DOHH2 (cell line): ENCODE measurements around the gene MAGI1.

Experiments
- H3F3A ChIP-seq: fragments of 200-600 bp; sonication (generic), shearing (Covaris generic); 2 replicates; pipeline ENCODE4 v1.6.0; 2016; ENCODE audit warnings: antibody characterized with exemption, mild to moderate bottlenecking; ENCODE audit not compliant: control insufficient read depth, insufficient read depth
- H3K27ac ChIP-seq: fragments of 200-600 bp; sonication (generic); 2 replicates; pipeline ENCODE4 v1.5.1; 2014; ENCODE audit warnings: low read depth, mild to moderate bottlenecking, low read length, moderate library complexity
- H3K27me3 ChIP-seq: fragments of 200-600 bp; sonication (generic); 2 replicates; pipeline ENCODE4 v1.6.1; 2014; ENCODE audit warnings: mild to moderate bottlenecking, low read length, mixed read lengths; ENCODE audit not compliant: control insufficient read depth
- H3K36me3 ChIP-seq: fragments of 200-600 bp; sonication (generic); 2 replicates; pipeline ENCODE4 v1.6.1; 2014; ENCODE audit warnings: mild to moderate bottlenecking, low read length, moderate library complexity, mixed read lengths; ENCODE audit not compliant: control insufficient read depth
- H3K4me1 ChIP-seq: fragments of 200-600 bp; sonication (generic); 2 replicates; pipeline ENCODE4 v1.6.1; 2014; ENCODE audit warnings: mild to moderate bottlenecking, low read length, mixed read lengths; ENCODE audit not compliant: control insufficient read depth
- H3K4me2 ChIP-seq: fragments of 200-600 bp; sonication (generic); 2 replicates; pipeline ENCODE4 v1.6.0; 2014; ENCODE audit warnings: mild to moderate bottlenecking, low read length, moderate library complexity
- H3K4me3 ChIP-seq: fragments of 200-600 bp; sonication (generic); 2 replicates; pipeline ENCODE4 v1.5.1; 2014; ENCODE audit warnings: mild to moderate bottlenecking, low read length, mixed read lengths
- H3K79me2 ChIP-seq: fragments of 200-600 bp; sonication (generic); 2 replicates; pipeline ENCODE4 v1.6.1; 2014; ENCODE audit warnings: mild to moderate bottlenecking, low read length, mixed read lengths; ENCODE audit not compliant: control insufficient read depth
- H3K9me2 ChIP-seq: fragments of 200-600 bp; sonication (generic); replicated peaks from 2 replicates; pipeline ENCODE4 v1.6.1; 2014; ENCODE audit warnings: mild to moderate bottlenecking, low read length, mixed read lengths; ENCODE audit not compliant: control insufficient read depth
- H3K9me3 ChIP-seq: fragments of 200-600 bp; sonication (generic); 2 replicates; pipeline ENCODE4 v1.6.1; 2014; ENCODE audit warnings: antibody characterized with exemption, low read length, mixed read lengths; ENCODE audit not compliant: control insufficient read depth, insufficient read depth
- H4K20me1 ChIP-seq: fragments of 200-600 bp; sonication (generic); 2 replicates; pipeline ENCODE4 v1.6.0; 2014; ENCODE audit warnings: low read depth, mild to moderate bottlenecking, antibody characterized with exemption, low read length, moderate library complexity; ENCODE audit not compliant: control insufficient read depth, insufficient read depth
- CTCF ChIP-seq: fragments of 200-600 bp; sonication (generic); IDR thresholded peaks from one replicate; pipeline ENCODE4 v1.5.1; 2014; ENCODE audit warnings: antibody characterized with exemption, mild to moderate bottlenecking, low read depth, low read length; ENCODE audit not compliant: poor library complexity, severe bottlenecking
- EZH2phosphoT487 ChIP-seq: fragments of 200-600 bp; sonication (generic); IDR thresholded peaks from 2 replicates; pipeline ENCODE4 v1.6.1; 2017; ENCODE audit warnings: borderline replicate concordance, mild to moderate bottlenecking, antibody characterized with exemption, low read length, moderate library complexity, mixed read lengths

MAGI1 gene

GRCh38 chr3:65971293-65972252 lies 67.1 kb downstream of the MAGI1 start:
- Histone ChIP-seq H4K20me1 (no peaks in the 10 kb centered on the region), H3K79me2 (no peaks in the 10 kb centered on the region), H3F3A (no peaks in the 10 kb centered on the region), H3K9me3 (no peaks in the 10 kb centered on the region), H3K27me3 (no peaks in the 10 kb centered on the region), H3K4me3 (no peak overlapping the region), H3K9me2 (no peaks in the 10 kb centered on the region), H3K27ac (no peak overlapping the region), H3K4me1 (no peaks in the 10 kb centered on the region), H3K36me3 (no peaks in the 10 kb centered on the region), H3K4me2 (no peak overlapping the region)
- TF ChIP-seq CTCF, result no peak
- no peak for TF ChIP-seq EZH2phosphoT487

GRCh38 chr3:65968996-65969395 lies 69.7 kb downstream of the MAGI1 start:
- Histone ChIP-seq H3K27me3 (no peaks in the 10 kb centered on the region), H3F3A (no peaks in the 10 kb centered on the region), H3K9me2 (no peaks in the 10 kb centered on the region), H3K4me1 (no peaks in the 10 kb centered on the region), H3K9me3 (no peaks in the 10 kb centered on the region), H3K27ac (no peak overlapping the region), H4K20me1 (no peaks in the 10 kb centered on the region), H3K79me2 (no peaks in the 10 kb centered on the region), H3K4me3 (no peak overlapping the region), H3K4me2 (no peak overlapping the region), H3K36me3 (no peaks in the 10 kb centered on the region)
- no peak for TF ChIP-seq CTCF
- no peak for TF ChIP-seq EZH2phosphoT487

DNA sequence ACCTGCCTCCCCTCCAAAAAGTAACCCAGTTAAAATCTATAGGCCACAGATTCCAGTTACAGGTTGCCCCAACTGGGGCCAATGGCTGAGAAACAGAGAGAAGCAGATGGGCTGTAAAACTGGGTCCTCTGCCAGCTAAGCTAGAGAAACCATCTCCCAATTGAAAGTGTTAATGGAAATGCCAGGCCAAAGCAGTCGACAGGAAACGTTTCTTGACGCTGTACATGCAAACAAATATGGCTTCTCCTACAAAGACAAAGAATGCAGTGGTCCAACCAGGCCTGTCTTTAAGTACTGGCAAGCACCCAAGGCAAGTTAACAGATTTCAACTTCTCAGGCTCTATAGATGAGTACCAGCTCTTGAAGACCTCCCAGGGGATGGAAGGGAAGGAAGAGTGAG lies 71.3 kb downstream of the MAGI1 start:
- Histone ChIP-seq H3K4me3 (no peak overlapping the region), H3K27me3 (no peaks in the 10 kb centered on the region), H3K4me1 (no peaks in the 10 kb centered on the region), H3K27ac (no peak overlapping the region), H3K79me2 (no peaks in the 10 kb centered on the region), H4K20me1 (no peaks in the 10 kb centered on the region), H3K4me2 (no peak overlapping the region), H3K9me3 (no peaks in the 10 kb centered on the region), H3K9me2 (no peaks in the 10 kb centered on the region), H3K36me3 (no peaks in the 10 kb centered on the region), H3F3A (no peaks in the 10 kb centered on the region)
- TF ChIP-seq CTCF (no peak), EZH2phosphoT487 (no peak)
